GM21360 (cell line): ENCODE results near the gene SH3RF3.

Experiments used
- ATAC-seq: cut with Tn5 transposase; IDR thresholded peaks from one replicate; pipeline ENCODE4 v1.9.1; 2021; ENCODE audit warnings: mild to moderate bottlenecking, moderate library complexity; ENCODE audit not compliant: unreplicated experiment

The SH3RF3 gene

DNA sequence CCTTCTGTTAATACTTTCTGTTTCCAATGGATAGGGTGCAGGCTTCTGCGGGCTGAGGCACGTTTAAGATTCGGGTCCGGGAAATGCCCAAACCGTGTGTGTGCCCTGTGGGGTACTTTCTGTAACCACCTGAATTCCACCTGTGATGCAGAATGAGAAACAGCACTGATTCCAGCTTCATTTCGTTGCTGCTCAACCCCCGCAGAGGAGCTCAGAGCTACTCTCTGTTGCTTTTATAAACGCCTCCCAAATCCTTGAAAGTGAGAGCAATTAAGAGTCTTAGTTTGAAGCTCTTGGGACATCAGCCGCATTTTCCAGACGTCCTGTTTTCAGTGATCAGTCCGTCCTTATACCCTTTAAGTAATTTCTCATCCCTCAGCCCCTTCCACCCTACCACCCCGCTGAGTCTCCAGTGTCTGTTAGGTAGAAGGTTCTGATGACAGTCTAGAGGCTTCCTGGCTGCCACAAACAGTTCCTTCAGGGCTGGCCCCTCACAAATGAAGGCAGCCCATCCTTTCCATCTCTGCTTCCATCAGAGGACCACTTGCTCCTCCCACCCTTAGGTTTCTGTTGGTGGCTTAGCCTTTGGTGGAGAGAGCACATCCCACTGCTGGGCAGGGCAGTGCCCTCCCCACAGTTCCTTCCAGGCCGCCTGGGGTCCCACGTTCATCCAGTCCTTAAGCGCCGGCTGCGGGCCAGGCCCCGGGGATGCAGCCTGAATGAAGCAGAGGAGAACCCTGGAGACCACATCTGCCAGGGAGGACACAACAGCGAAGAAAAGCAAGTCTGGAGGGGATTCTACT is 254.7 kb downstream of the SH3RF3 start:
- no peak for ATAC-seq

DNA sequence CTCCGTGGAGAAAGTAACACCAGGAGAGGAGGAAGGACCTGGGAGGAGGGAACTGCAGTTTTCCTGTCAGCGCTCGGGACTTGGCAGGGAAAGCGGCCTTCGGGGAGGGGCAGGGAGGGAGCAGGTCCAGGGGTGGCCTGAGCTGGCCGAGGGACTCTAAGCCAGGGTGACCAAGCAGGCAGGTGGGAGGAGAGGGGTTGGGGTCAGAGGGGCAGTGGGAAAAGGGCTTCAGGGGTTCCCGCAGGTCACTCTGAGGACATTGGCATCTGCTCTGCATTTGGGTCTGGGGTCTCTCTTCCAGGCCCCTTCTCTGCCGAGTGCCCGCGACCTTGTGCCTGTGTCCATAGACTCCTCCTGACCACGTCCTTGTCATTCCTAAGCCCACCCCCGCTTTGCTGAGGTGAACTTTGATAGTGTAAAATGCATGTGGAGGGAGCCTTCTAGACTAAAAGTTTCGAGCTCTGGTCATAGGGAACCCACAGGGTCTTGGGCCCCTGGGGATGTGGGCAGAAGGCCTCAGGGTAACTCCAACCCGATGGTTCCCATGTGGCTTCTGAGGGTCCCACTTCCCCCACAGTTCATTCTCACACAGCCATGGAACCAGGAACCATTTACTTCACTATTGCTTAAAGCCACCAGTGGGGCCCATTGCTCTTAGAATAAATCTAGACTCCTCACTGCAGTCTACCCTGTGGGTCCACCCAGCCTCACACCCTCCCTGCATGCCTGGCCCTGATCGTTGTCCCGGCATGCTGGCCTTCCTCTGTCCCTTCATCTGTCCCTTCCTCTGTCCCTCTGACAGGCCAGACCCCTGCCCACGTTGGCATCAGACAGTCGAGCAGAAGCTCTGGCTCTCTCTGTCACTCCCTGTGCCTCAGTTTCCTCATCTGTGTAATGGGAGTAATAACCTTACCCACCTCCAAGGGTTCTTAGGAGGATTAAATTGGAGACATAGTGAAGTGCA is 255.6 kb downstream of the SH3RF3 start:
- ATAC-seq: no peak

DNA sequence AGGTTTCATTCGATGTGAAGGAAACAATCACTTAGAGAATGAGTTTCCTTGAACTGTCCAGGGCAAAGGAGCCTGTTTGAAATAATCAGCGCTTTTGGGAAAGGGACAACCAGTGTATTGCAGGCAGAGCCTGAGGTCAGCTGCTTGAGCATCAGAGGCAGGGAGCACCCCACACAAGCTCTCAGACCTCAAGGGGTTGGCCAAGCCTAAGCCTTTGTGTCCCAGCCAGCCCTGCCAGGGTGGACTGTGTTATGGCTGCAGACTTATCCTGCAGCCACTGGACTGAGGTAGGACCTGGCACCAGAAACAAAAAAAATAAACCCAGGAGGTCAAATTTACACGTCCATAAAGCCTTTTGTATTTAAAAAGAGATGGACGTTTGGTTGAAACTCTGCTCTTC is 256.5 kb downstream of the SH3RF3 start:
- no peak for ATAC-seq

GRCh38 chr2:109386004-109386695 is 257.1 kb downstream of the SH3RF3 start:
- no peak for ATAC-seq

GRCh38 chr2:109387221-109387735 is 258.3 kb downstream of the SH3RF3 start:
- no peak for ATAC-seq

- no peak for ATAC-seq
Observed at GRCh38 chr2:109387778-109388469, 258.9 kb downstream of the SH3RF3 start.

GRCh38 chr2:109391243-109391642 is 262.2 kb downstream of the SH3RF3 start:
- ATAC-seq: no peak

- ATAC-seq: no peak
Observed at GRCh38 chr2:109392140-109392539, 263.1 kb downstream of the SH3RF3 start.

GRCh38 chr2:109392816-109393661 is 264.0 kb downstream of the SH3RF3 start:
- ATAC-seq: no peak

- no peak for ATAC-seq
Observed at GRCh38 chr2:109393662-109393972, 264.6 kb downstream of the SH3RF3 start.

DNA sequence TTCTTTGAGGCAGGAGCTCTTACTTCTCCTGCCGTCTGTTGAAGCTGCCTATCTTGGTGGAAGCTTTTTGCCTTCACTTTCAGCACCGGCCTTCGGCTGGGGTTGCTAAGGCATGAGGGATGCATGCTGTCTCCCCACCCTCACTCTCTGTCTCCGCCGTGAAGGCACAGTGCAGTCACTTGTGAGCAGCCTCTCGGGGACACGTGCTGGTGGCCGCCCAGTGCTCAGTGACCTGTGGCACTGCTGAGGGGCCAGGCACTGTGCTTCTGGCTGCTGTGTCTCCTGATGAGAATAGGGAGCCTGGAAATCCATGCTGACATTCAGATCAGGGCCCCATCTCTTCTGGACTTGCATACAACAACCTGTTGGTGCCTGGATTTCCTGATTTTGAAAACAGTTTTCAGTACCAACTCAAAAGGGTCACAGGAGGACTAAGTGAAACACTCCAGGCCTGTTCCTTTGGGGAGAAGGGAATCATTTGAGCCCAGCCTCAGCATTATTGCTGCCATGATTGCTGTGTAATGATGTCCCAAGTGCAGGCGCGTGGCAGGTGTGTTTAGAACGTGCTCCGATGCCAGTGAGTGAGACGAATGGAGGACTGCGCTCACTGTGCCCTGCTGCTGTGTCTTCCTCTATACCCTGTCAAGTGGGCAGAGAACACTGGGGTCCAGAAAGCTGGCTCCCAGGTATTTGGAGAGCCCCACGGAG is 266.6 kb downstream of the SH3RF3 start:
- ATAC-seq: no peak

DNA sequence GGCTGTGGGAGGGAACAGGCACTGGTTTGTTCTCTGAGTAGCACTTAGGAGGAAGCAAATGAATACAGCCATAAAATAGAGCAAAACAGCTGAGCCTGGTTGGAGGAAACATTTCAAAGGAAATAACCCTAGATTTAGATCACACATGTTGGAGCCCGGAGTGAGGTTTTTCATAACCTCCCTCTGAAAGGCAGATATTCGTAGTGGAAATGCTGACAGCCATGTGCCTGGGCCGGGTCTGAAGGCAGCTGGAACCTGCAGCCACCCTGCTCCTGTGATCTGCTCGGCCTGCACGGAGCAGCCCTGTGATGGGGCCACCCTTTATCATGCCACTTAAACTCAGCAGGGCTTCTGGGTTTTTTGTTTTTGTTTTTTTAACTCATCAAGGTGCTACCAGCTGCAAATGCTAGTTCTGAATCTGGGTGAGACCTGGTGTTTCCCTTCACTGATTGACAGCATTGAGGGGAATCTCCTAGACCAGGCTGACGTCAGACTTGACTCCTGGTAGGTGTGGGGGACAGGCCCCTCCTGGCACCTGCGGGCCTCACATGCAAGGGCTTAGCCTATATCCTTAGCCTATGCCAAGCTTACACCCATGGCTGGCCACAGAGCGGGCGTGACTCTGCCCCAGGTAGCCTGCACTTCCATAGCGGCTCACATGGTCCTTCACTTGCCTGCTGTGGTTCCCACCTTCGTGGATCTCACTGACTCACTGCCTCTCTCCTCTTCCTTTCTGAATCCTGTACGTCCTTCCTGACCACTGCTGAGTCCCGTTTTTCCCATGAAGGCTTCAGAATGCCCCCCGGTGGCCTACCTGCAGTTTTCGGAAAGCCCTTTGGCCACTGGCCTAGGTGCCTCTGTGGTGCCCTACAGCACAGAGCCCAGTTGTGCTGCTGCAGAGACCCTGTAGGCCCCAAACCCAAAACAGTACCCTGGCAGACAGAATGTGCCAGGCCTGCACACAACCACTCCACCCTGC is 267.5 kb downstream of the SH3RF3 start:
- no peak for ATAC-seq

GRCh38 chr2:109397893-109398292 is 268.9 kb downstream of the SH3RF3 start:
- no peak for ATAC-seq

GRCh38 chr2:109398366-109399015 is 269.5 kb downstream of the SH3RF3 start:
- ATAC-seq: no peak

- no peak for ATAC-seq
Observed at GRCh38 chr2:109399066-109399465, 270.1 kb downstream of the SH3RF3 start.

DNA sequence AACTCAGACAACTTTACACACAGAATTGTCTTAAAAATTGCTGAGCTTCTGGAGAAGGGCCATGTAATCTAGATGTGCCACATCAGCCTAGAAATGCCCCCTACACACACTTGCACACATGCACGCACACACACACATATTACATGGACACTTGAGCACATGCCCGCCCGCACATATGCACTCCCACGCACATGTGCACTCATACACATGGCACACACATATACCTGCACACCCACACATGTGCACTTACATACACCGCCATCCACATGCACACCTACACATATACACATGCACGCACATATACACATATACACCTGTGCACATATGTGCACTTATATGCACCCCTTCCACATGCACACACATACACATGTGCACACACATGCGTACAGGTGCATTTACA is 271.1 kb downstream of the SH3RF3 start:
- no peak for ATAC-seq

GRCh38 chr2:109401370-109401769 is 272.4 kb downstream of the SH3RF3 start:
- no peak for ATAC-seq
